ENCODE results near the gene PRRT3.
A peak's percentile ranks its signal among the peaks of the same experiment; 100 is the strongest.

The PRRT3 gene

DNA sequence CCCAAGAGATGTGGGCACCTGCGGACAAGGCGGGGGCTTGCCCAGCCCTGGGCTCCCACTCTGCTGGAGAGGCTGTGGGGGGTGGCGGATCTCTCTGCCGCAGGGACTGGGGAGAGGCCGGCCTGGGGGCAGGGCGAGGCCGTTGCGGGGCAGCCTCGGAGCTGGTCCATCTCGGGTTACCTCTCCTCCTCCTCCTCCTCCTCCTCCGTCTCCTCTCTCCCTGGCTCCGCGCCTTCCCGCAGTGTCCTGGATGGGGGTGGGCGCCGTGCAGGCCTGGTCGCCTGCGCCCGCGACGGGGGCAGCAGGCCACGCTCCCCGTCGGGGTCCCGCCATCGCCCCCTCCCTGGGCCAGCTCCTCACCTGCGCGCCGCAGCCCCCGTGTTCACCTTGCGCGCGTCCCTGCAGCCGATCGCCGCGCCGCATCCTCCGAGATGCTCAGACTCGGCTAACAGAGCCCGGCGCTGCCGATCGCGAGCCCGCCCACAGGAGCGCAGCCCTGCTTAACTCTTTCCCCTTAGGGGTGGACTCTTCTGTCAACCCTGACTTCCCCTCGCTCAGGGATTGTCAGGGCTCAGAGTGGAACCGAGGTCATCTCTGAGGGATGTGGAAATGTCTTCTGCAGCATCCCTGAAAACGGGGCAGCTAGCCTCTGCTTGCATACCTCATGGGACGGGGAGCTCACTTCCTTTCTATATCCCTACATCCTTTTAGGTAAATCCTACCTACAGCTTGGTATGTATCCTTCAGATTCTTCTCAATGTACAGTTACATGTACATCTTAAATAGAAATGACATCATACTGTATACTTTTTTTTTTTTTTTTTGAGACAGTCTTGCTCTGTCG lies at the start of gene PRRT3:
PRRT3 (minus strand) TSS at position 447 of the 844 bp plus-strand sequence. CDS start 2,293 bp downstream, outside the sequence.
- peak; percentile 56 for DNase-seq

DNA sequence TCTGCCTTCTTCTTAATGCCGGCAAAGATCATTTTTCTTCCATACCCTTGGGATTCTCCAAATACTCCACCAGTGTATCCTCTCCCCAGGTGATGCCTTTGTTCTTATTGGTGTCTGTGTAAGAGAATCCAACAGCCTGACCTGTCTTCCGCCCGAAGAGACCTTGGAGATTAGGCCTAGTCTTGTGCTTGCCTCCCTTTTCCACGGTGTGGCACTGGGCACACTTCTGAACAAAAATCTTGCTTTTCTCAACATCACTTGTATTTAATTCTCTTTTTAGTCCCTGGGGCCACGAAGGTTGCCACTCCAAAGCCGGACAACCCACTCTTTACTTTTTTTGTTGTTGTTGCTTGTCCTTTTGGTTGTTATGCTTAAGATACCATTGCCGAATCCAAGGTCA lies 48.5 kb upstream of the PRRT3 start:
- no peak for DNase-seq

DNA sequence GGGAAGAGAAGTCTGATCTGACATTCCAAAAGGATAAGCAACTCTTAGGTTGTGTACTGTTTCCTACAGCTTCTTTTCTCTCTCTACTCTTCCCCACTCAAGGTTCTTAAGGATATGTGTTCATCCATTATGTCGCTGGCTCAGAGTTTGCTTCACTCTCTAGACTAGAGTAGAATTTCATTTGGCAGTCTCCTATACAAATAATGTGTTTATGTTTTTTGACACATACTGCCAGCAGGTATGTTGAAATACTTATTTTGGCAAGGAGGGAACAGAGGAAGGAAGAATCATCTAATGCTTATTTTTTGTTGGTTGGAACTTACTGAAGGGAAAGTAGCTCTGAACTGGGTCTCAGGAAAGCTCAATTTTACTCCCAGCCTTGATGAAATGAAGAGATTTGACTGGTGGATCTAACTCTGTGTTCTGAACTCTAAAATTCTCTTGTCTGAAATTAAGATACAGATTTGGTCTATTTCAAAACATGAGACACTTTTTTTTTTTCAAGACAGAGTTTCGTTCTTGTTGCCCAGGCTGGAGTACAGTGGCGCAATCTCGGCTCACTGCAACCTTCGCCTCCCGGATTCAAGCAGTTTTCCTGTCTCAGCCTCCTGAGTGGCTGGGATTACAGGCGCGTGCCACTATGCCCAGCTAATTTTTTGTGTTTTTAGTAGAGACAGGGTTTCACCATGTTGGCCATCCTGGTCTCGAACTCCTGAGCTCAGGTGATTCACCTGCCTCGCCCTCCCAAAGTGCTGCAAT lies 42.1 kb upstream of the PRRT3 start:
- no peak for DNase-seq

DNA sequence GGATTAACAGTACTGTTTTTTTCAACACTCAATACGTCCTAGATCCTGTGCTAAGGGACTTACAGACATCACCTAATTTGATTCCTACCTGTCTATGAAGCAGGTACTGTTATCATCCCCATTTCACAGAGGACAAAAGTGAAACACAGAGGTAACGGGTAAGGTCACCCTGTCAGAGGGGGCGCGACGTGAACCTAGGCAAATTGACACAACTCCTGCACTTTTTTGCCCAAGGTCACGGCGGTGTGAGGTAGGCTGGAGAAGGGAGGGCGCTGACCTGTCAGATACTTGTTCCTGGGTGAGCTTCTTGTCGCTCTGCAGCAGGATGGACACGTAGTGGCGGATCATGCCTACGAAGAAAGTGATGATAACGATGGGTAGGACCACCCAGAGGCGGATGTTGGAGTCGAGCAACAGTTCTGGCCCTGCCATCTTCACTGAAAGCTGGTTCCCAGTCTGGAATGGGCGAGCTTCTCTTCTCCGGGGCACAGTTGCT lies 34.1 kb upstream of the PRRT3 start:
- no peak for DNase-seq

DNA sequence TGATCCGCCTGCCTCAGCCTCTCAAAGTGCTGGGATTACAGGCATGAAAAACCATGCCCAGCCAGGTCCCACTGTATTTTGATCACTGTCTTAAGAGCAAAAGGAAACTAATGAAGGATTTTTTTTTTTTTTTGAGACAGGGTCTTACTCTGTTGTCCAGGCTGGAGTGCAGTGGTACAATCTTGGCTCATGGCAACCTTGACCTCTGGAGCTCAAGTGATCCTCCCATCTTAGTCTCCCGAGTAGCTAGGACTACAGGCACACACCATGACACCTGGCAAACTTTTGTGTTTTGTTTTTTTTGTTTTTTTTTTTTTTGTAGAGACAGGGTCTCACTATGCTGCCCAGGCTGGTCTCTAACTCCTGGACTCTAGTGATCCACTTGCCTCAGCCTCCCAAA lies 28.0 kb upstream of the PRRT3 start:
- no peak for DNase-seq

DNA sequence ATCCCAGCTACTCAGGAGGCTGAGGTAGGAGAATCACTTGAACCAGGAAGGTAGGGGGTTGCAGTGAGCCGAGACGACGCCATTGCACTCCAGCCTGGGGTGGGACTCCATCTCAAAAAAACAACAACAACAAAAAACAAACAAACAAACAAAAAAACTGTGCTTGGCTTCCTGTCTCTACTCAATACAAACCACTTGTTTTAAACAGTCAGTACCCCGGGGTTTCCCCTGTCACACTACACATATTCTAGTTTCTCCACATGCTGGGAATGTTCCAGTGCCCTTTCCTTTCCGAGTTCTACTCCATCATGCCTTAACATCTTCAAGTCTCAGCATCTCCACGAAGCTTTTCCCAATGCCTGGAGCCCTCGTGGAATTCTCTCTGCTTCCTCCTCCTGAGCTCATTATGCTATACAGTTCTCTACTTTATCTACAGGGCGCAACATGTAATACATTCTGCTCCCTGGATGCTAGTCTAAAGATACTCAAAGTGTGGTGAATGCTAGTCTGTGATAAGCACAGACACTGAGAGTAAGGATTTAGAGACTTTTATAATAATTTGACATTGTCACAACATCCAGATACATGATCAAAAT lies 26.6 kb upstream of the PRRT3 start:
- no peak for DNase-seq

DNA sequence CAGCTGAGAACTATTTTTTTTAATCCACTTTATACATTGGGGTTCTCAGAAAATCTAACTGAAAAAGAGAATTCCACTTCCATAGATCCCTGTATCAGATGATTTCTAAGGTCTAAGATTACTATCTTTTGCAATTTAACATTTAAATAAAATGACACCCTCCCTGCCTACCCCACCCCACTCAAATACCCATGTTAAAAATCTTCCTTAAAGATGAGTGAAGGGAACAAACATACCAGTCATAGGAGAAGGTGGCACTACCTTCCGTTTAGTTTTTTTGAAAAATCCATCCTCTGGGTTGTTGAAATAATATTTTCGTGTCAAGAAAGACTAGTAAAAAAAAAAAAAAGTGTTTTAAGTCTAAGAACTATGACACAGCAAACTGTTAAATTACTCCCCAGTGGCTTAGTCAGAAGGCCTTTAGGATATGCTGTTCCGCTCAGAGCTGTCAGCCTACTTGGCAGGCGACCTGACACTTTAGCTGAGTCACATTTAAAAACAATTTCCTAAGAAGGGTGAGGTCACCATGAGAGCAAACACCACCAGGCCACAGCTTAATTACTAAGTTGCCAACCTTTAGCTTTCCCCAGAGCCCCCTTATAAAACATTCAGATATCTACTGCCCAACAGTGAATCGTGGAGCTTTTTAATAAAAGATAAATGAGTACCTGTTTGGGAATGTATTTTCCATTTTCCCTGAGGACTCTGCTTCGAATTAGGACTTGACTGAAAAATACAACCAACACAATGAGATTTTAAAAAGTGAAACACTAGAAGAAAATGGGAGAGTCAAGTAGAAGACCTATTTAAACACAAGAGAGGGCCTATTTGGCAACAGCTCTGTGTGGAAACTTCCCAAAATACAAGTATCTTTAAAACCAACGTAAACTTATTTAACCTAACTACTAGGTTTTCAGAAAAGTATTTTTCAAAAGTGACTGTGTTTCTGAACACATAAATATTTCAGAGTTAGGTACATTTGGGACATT lies 24.8 kb upstream of the PRRT3 start:
- no peak for DNase-seq

DNA sequence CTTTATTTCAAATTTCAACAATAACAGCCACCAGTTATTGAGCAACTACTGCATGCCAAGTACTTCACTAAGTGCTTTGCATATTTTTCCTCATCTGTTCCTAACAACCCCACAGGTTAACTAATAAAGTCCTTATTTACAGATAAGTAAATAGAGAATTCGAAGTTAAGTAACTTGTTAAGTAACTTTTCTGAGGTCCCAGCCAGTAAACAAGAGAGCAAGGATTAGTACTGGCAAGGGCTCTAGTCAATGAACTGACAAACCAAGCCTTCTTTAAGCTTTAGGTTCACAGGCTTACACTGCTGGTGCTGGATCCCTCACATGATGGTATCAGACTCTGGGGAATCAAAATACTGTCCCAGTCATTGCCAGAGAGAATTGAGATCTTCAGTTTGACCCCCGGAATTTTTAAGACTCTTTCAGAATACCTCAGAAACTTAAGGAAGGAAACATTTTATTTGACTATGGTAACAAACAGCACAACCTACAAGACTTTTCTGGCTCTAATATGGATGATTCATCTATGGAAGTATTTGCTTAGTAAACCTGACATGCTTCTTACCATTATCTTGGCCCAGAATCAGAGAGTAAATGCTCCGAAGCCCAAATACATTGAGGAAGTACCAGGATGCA lies 17.9 kb upstream of the PRRT3 start:
- DNase-seq, result no peak

DNA sequence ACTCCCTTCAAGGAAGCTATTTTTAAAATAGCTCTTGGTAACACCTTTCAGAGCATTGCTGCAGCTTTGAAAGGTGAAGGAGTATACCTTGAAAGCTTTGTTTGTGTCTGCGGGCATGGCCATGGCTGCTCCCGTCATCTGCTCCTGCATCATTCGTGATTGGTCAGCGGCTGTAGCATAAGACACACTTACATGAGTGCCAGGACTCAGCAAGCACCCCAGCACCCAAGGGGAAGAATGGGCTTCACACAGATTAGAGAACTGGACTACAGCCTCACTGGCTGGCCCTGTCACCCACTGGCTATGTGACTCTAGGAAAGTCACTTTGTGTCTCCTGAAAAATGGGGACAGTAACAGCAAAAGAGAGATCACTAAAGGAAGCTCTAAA lies 17.4 kb upstream of the PRRT3 start:
- DNase-seq, result no peak

DNA sequence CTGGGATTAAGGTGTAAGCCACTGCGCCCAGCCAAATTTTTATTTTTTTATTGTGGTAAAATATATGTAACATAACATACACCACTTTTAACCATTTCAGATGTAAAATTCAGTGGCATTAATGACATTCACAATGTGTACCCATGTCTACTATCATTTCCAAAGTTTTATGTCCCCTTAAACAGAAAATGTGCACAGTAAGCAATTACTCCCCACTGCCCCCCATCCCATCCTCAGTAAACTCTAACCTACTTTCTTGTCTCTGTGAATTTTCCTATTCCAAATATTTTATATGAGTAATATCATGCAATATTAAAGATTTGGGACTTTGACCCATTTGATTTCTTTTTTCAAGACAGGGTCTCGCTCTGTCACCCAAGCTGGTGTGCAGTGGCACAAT lies 14.6 kb upstream of the PRRT3 start:
- no peak for DNase-seq

DNA sequence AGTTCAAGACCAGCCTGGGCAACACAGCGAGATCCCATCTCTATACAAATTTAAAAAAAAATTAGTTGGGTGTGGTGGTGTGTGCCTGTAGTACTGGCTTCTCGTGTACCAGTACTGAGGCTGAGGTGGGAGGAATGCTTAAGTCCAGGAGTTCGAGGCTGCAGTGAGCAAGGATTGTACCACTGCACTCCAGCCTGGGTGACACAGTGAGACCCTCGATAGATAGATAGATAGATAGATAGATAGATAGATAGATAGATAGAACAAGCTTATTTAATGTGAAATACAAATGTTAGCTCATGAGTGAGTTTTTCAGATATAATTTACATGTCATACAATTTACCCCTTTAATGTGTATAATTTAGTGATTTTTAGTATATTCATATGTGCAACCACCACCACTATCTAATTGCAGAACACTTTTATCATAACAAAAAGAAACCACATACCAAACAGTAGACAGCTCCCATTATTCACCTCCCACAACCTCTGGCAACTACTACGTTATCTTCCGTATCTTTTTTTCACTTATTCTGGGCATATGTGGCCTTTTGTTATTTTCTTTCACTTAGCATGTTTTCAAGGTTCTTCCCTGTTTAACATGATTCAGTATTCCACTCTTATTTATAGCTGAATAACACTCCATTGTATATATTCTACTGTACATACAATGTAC lies 13.1 kb upstream of the PRRT3 start:
- no peak for DNase-seq

DNA sequence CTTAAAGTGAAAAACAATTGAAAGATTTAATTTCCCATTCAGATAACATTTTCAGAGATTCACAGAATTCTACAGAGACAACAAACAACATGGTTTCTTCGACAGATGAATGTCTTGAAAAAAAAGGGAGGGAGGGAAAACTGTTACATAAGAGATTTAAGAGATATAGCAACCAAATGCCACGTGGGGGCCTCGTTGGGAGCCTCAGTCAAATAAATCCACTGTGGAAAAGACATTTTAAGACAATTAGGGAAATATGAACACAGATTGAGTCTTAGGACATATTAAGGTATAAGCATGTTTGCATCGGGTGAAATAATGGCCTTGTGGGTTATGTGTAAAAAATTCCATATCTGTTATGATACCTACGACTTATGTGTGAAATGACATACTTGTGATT lies 5.0 kb upstream of the PRRT3 start:
- DNase-seq, result no peak

DNA sequence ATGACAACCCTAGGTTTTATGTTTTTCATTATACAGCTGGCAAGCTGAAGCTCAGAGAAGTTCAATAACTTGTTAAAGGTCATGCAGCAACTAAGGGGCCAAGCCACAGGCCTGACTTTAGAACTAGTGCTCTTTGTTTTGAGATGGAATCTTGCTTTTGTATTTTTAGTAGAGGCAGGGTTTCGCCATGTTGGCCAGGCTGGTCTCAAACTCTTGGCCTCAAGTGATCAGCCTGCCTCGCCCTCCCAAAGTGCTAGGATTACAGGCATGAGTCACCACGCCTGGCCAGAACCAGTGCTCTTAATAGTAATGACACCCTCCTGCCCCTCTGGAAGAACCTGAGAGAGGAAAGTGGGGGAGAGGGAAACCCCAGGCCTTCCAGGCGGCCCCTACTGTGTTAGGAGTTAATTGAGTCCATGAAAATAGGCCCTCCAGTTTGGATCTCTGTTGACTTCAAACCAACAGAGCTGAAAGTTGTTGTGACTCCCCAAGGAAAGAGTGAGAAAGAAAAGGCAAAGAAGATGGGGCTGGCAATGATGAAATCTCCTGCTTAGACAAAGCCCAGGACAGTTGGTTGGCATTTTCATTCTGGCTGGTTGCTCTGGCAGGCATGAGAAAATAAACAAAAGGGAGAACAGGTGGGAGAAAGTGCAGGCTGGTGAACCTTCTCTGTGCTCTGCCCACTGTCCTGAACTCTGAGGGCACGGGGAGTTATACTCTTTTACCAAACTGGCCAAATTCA lies 3.6 kb upstream of the PRRT3 start:
- DNase-seq, result no peak

DNA sequence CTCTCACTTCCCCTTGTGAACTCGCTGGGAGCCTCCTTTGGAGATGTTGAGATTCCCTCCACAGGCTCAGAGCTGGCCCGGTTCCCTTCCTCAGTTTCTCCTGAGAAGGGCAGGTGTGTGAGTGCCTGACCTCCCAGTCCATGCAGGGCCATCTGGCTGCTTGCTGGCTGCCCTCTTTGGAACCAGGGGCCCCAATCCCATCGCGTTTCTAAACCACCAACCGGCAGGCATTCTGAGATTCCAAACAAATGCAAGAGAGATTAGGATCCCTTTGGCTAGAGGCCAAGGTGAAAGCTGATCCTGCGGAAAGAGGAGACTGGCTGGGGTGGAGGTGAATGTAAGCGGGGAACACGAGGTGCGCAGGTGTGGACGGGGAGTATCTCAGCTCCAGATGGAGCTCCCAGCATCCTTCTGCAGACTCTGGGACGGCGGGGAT lies 2.9 kb upstream of the PRRT3 start:
- DNase-seq, result no peak

DNA sequence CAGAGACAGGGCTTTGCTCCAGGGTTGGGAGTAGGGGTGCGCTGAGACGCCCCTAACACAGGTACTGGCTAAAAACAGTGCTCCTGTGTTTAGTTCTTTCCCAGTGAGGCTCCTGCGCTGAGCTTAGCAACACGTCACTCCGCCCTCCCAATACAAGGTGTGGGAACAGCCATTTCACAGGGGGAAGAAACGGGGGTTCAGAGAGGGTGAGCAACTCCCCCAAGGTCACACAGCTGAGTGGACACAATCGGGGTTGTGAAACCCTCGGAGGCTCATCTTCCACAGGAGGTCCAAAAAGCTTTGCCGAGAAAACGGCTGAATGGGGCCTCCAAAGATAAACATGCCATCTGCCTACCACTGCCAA lies 628 bp downstream of the PRRT3 start:
- DNase-seq, result peak; percentile 4

DNA sequence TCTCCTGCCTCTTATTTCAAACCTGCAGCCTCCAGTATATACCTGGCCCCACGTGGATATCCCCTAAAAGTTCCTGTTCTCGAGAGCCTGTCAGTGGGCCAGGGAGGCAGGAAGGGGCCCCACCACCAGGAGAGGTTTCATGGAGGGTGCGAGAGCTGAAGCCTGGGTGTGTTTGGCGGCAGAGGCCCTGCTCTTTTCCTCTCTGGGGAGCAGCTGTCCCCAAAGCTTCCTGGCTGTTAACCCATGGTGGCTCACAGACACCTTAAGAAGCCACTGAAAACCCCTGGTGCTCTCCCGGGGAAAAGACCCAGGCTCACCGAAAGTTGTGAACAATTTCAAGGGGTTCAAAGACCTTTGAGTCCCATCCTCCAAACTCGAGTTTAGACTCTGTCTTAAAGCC lies 1.1 kb downstream of the PRRT3 start:
- DNase-seq, result no peak

DNA sequence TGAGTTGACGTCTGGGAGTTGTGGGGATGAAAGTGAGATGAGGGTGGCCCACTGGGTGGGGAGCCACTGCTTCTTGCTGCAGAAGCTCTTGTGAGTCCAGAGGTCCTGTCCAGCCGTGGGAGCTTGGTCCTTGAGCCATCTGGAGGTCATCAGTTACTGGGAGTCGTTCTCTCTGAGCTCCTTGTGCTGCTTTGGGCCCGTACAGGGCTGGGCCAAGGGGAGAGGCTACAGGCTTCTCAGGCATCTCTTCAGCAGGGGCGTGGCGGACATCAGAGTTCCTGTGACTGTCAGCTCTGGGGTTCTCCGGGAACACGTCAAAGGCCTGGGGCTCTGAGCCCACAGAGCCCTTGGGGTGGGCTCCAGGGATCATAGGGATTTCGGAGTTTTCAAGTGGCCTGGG lies 2.6 kb downstream of the PRRT3 start:
- DNase-seq, result no peak

DNA sequence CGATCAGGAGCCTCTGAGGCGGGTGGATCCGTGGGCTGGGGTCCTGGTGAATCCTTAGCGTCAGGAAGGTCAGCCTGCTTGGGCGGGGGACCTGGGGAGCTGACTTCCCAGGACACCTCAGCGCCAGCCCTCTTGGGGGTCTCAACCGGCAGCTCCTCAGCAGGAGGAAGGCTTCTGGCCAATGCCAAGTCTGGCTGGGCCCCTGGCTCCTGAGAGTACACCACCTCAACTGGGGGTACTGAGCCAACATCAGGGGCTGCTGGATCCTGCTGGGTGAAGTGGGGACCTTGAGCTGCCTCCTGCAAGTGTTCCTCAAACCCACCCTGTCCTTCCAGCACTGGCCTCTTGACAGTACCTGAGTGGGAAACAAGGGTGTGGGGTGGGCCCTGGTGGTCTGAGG lies 3.1 kb downstream of the PRRT3 start:
- no peak for DNase-seq

DNA sequence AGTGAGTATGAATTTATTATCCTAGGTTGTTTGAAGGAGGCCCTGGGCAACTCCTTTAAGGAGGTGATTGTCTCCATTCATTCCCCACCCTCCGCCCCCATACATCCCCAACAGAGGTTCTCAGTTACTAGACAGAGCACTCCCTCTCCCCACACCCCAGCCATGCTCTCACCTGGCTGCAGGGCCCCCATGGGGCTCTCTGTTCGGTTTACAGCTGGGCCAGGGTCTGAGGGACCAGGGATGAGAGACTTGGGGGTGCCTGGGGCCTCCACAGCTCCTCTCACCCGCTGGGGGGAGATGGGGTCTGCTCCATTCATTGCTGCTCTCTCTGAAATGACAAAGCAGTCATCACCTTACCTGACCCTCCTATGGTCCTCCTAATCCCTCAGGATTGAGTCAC lies 3.6 kb downstream of the PRRT3 start:
- no peak for DNase-seq
